ENCODE data around the gene MAMDC4.
"Not testable (repeated sequence)": the region's sequence is repeated elsewhere in the genome, so short reads cannot be mapped to it uniquely, and the experiment has no call there.

Gene MAMDC4

DNA sequence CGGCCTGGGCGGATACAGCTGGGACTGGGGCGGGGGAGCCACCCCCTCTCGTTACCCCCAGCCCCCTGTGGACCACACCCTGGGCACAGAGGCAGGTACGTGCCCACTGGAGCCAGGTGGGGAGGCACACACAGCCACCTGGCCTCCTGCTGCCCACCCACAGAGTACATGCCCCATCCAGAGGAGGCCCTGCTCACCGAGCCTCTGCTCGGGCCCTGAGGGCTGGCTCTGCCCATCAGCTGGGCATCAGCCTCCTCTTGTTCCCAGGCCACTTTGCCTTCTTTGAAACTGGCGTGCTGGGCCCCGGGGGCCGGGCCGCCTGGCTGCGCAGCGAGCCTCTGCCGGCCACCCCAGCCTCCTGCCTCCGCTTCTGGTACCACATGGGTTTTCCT lies 6.3 kb downstream of the MAMDC4 start:
- Histone ChIP-seq H3K27me3 (ENCODE audit: control insufficient read depth, insufficient read depth, low read length) (no peaks in the 10 kb centered on the region), H3K9me3 (ENCODE audit: control insufficient read depth, low read length) (no peaks in the 10 kb centered on the region), H3K4me3 (ENCODE audit: low read length) (no peak overlapping the region), H3K9ac (ENCODE audit: low read length) (peak overlapping the region; percentile 62), H3K4me1 (ENCODE audit: control insufficient read depth, insufficient read depth, low read length) (peaks cover 71% of the 10 kb centered on the region), H3K36me3 (ENCODE audit: control insufficient read depth, insufficient read depth, low read length) (peaks cover 11% of the 10 kb centered on the region)

DNA sequence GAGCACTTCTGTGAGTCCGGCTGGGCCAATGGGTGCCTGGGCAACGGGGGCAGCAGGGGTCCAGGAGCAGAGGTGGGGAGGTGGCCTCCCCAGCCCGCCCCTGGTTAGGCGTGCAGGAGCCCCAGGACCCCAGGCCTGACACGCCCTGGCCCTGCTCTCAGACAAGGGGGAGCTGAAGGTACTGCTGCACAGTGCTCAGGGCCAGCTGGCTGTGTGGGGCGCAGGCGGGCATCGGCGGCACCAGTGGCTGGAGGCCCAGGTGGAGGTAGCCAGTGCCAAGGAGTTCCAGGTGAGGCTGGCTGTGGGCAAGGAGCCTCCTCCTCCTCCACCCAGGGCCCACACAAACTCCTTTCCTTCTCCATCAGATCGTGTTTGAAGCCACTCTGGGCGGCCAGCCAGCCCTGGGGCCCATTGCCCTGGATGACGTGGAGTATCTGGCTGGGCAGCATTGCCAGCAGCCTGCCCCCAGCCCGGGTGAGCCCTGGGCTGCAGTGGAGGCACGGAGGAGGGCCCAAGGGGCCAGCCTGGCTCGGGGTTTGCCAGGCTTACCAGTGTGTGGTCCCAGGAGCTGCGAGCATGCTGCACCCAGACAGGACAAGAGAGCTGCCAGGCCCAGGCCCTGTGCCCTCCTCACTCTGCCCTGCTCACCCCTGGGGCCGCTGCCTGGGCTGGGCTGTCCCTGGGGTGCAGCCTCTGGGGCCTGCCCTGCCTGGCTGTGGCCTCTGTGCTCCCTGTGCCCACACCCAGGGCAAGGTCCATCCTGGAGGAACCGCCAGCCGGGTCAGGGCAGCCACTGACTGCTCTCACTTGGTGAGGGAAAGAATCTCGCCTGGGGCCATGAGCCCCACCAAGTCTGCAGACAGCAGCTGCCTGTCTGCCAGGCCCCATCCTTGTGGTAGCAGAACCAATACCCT lies 7.0 kb downstream of the MAMDC4 start:
- peak overlapping the region; percentile 62 for H3K9ac ChIP-seq (ENCODE audit: low read length)
- H3K4me1 ChIP-seq (ENCODE audit: control insufficient read depth, insufficient read depth, low read length), result peaks cover 67% of the 10 kb centered on the region
- H3K9me3 ChIP-seq (ENCODE audit: control insufficient read depth, low read length), result no peaks in the 10 kb centered on the region
- no peak overlapping the region for H3K4me3 ChIP-seq (ENCODE audit: low read length)
- H3K36me3 ChIP-seq (ENCODE audit: control insufficient read depth, insufficient read depth, low read length), result peaks cover 11% of the 10 kb centered on the region
- H3K27me3 ChIP-seq (ENCODE audit: control insufficient read depth, insufficient read depth, low read length), result no peaks in the 10 kb centered on the region

GRCh38 chr9:136860529-136860928 lies 8.4 kb downstream of the MAMDC4 start:
- H3K4me1 ChIP-seq (ENCODE audit: control insufficient read depth, insufficient read depth, low read length), result peaks cover 66% of the 10 kb centered on the region
- H3K9ac ChIP-seq (ENCODE audit: low read length), result peak overlapping the region; percentile 24
- no peaks in the 10 kb centered on the region for H3K27me3 ChIP-seq (ENCODE audit: control insufficient read depth, insufficient read depth, low read length)
- no peak overlapping the region for H3K4me3 ChIP-seq (ENCODE audit: low read length)
- peaks cover 11% of the 10 kb centered on the region for H3K36me3 ChIP-seq (ENCODE audit: control insufficient read depth, insufficient read depth, low read length)
- H3K9me3 ChIP-seq (ENCODE audit: control insufficient read depth, low read length), result no peaks in the 10 kb centered on the region

- Histone ChIP-seq H3K36me3 (ENCODE audit: control insufficient read depth, insufficient read depth, low read length) (peaks cover 11% of the 10 kb centered on the region), H3K9ac (ENCODE audit: low read length) (peak overlapping the region; percentile 24), H3K27me3 (ENCODE audit: control insufficient read depth, insufficient read depth, low read length) (no peaks in the 10 kb centered on the region), H3K4me3 (ENCODE audit: low read length) (no peak overlapping the region), H3K9me3 (ENCODE audit: control insufficient read depth, low read length) (no peaks in the 10 kb centered on the region), H3K4me1 (ENCODE audit: control insufficient read depth, insufficient read depth, low read length) (peaks cover 67% of the 10 kb centered on the region)
Measured at GRCh38 chr9:136860933-136861873, 9.1 kb downstream of the MAMDC4 start.

DNA sequence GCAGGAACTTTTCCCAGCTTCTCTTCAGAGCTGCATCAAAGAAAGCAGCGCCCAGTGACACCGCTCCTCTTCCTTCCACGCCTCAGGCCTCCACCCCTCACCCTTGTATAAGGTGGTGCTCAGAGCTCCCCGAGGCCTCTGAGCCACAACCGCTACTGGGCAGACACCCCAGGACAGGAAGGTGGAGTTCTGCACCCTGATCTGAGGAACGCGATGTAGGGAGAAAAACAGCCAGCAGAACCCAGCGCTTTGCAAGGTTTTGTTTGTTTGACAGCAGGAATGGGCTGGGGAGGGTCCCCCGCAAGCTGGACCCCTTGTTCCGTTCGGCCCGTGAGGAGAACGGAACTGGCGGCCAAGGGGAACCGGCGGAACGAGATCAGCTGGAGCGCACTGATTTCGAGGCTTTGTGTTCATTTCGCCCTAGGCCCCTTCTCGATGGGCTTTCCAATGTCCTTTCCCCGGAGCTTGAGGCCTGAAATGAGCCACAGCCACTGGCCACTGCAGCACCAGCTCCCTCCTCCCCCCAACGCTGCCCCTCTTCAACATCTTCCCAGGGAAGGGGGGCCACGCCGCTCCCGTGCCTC lies 9.8 kb downstream of the MAMDC4 start:
- no peaks in the 10 kb centered on the region for H3K9me3 ChIP-seq (ENCODE audit: control insufficient read depth, low read length)
- H3K36me3 ChIP-seq (ENCODE audit: control insufficient read depth, insufficient read depth, low read length), result peaks cover 11% of the 10 kb centered on the region
- H3K4me1 ChIP-seq (ENCODE audit: control insufficient read depth, insufficient read depth, low read length), result peaks cover 61% of the 10 kb centered on the region

GRCh38 chr9:136862849-136863622 lies 10.9 kb downstream of the MAMDC4 start:
- H3K4me3 ChIP-seq (ENCODE audit: low read length), result no peak overlapping the region
- peaks cover 11% of the 10 kb centered on the region for H3K36me3 ChIP-seq (ENCODE audit: control insufficient read depth, insufficient read depth, low read length)
- H3K9me3 ChIP-seq (ENCODE audit: control insufficient read depth, low read length), result no peaks in the 10 kb centered on the region
- H3K27me3 ChIP-seq (ENCODE audit: control insufficient read depth, insufficient read depth, low read length), result no peaks in the 10 kb centered on the region
- peaks cover 50% of the 10 kb centered on the region for H3K4me1 ChIP-seq (ENCODE audit: control insufficient read depth, insufficient read depth, low read length)
- no peak overlapping the region for H3K9ac ChIP-seq (ENCODE audit: low read length)

More for the DNA sequence above, 9.8 kb downstream of the MAMDC4 start:
- Histone ChIP-seq H3K27me3 (ENCODE audit: control insufficient read depth, insufficient read depth, low read length) (no peaks in the 10 kb centered on the region), H3K9ac (ENCODE audit: low read length) (no peak overlapping the region), H3K4me3 (ENCODE audit: low read length) (no peak overlapping the region)

GRCh38 chr9:136863623-136864273 lies 11.6 kb downstream of the MAMDC4 start:
- Histone ChIP-seq H3K4me3 (ENCODE audit: low read length) (no peak overlapping the region), H3K36me3 (ENCODE audit: control insufficient read depth, insufficient read depth, low read length) (peaks cover 11% of the 10 kb centered on the region), H3K27me3 (ENCODE audit: control insufficient read depth, insufficient read depth, low read length) (no peaks in the 10 kb centered on the region), H3K9me3 (ENCODE audit: control insufficient read depth, low read length) (no peaks in the 10 kb centered on the region), H3K4me1 (ENCODE audit: control insufficient read depth, insufficient read depth, low read length) (peaks cover 43% of the 10 kb centered on the region), H3K9ac (ENCODE audit: low read length) (no peak overlapping the region)

DNA sequence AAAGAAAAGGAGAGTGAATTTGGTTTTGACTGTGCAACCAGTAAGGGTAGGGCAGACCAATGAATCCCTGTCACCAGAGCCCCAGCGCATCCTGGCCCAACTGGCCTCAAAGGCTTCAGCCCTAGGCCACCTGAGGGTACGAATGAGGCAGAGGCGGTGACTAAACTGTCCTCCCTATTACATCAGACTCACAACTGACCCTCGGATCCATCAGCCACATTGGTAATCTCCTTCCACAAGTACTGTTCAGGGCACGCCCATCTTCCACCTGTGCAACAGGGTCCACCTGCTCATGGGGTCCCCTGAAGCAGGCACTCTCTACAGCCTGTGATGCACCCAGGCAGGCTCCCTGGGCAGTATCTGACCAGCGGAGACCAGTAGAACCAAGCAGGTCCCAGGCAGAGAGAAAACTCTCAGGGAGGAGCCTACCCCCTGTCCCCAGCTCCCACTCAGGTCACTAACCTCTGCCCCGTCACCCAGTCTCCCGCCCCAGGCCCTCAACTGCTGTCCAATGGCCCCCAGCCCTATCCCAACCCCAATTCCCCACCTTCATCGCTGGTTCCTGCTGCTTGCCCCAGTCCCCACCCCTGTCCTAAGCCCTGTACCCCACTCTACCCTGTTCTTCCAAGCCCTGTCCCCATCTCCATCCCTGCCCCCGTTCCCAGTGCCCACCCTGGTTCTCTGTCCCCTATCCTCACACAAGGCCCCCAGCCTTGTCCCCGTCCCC lies 13.1 kb downstream of the MAMDC4 start:
- Histone ChIP-seq H3K4me3 (ENCODE audit: low read length) (peak overlapping the region; percentile 51), H3K9me3 (ENCODE audit: control insufficient read depth, low read length) (no peaks in the 10 kb centered on the region), H3K36me3 (ENCODE audit: control insufficient read depth, insufficient read depth, low read length) (peaks cover 11% of the 10 kb centered on the region), H3K9ac (ENCODE audit: low read length) (peak overlapping the region; percentile 90), H3K27me3 (ENCODE audit: control insufficient read depth, insufficient read depth, low read length) (no peaks in the 10 kb centered on the region), H3K4me1 (ENCODE audit: control insufficient read depth, insufficient read depth, low read length) (peaks cover 28% of the 10 kb centered on the region)

GRCh38 chr9:136865768-136866103 lies 13.6 kb downstream of the MAMDC4 start:
- H3K27me3 ChIP-seq (ENCODE audit: control insufficient read depth, insufficient read depth, low read length), result no peaks in the 10 kb centered on the region

DNA sequence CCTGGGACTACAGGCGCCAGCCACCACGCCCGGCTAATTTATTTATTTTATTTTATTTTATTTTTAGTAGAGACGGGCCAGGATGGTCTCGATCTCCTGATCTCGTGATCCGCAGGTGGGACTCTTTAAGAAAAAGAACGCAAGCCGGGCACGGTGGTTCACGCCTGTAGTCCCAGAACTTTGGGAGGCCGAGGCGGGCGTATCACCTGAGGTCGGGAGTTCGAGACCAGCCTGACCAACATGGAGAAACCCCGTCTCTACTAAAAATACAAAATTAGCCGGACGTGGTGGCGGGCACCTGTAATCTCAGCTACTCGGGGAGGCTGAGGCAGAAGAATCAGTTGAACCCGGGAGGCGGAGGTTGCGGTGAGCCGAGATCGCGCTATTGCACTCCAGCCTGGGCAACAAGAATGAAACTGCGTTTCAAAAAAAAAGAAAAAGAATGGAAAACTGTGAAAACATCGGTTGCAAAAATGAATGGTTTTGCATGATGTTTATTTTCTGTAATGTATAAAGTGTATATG lies 14.8 kb downstream of the MAMDC4 start:
- H3K9me3 ChIP-seq (ENCODE audit: control insufficient read depth, low read length); H3K9ac ChIP-seq (ENCODE audit: low read length); H3K4me3 ChIP-seq (ENCODE audit: low read length); H3K27me3 ChIP-seq (ENCODE audit: control insufficient read depth, insufficient read depth, low read length): not testable (repeated sequence)
- Histone ChIP-seq H3K4me1 (ENCODE audit: control insufficient read depth, insufficient read depth, low read length) (peaks cover 11% of the 10 kb centered on the region), H3K36me3 (ENCODE audit: control insufficient read depth, insufficient read depth, low read length) (peaks cover 11% of the 10 kb centered on the region)

More at GRCh38 chr9:136865768-136866103, 13.6 kb downstream of the MAMDC4 start:
- Histone ChIP-seq H3K9ac (ENCODE audit: low read length) (peak overlapping the region; percentile 90), H3K4me1 (ENCODE audit: control insufficient read depth, insufficient read depth, low read length) (peaks cover 23% of the 10 kb centered on the region), H3K4me3 (ENCODE audit: low read length) (no peak overlapping the region), H3K9me3 (ENCODE audit: control insufficient read depth, low read length) (no peaks in the 10 kb centered on the region), H3K36me3 (ENCODE audit: control insufficient read depth, insufficient read depth, low read length) (peaks cover 11% of the 10 kb centered on the region)

All from mucosa of stomach (tissue), 1 donor.